ENCODE data around the gene USP24.

Gene USP24

GRCh38 chr1:55215194-55216021, at the start of gene USP24:
TSS of gene USP24 (minus strand) at chr1:55215364. CDS start at chr1:55215113, 251 bp downstream.
- DNase-seq (ENCODE audit: low read depth): peak; percentile 68

GRCh38 chr1:55262822-55263221, 47.7 kb upstream of the USP24 start:
- no peak for DNase-seq (ENCODE audit: low read depth)

GRCh38 chr1:55259911-55260609, 44.9 kb upstream of the USP24 start:
- no peak for DNase-seq (ENCODE audit: low read depth)

- peak; percentile 40 for DNase-seq (ENCODE audit: low read depth)
Measured at GRCh38 chr1:55257958-55258357, 42.8 kb upstream of the USP24 start.

- DNase-seq (ENCODE audit: low read depth): no peak
Measured at GRCh38 chr1:55255901-55256300, 40.7 kb upstream of the USP24 start.

GRCh38 chr1:55252942-55253589, 37.9 kb upstream of the USP24 start:
- no peak for DNase-seq (ENCODE audit: low read depth)

- DNase-seq (ENCODE audit: low read depth): no peak
Measured at GRCh38 chr1:55250399-55251075, 35.4 kb upstream of the USP24 start.

GRCh38 chr1:55249646-55250398, 34.7 kb upstream of the USP24 start:
- DNase-seq (ENCODE audit: low read depth): no peak

- no peak for DNase-seq (ENCODE audit: low read depth)
Measured at GRCh38 chr1:55246896-55247295, 31.7 kb upstream of the USP24 start.

GRCh38 chr1:55246331-55246730, 31.2 kb upstream of the USP24 start:
- no peak for DNase-seq (ENCODE audit: low read depth)

- DNase-seq (ENCODE audit: low read depth): no peak
Measured at GRCh38 chr1:55245781-55246180, 30.6 kb upstream of the USP24 start.

- DNase-seq (ENCODE audit: low read depth): no peak
Measured at GRCh38 chr1:55244476-55245099, 29.4 kb upstream of the USP24 start.

- no peak for DNase-seq (ENCODE audit: low read depth)
Measured at GRCh38 chr1:55243655-55244054, 28.5 kb upstream of the USP24 start.

- no peak for DNase-seq (ENCODE audit: low read depth)
Measured at GRCh38 chr1:55239548-55239947, 24.4 kb upstream of the USP24 start.

- DNase-seq (ENCODE audit: low read depth): no peak
Measured at GRCh38 chr1:55235722-55236121, 20.6 kb upstream of the USP24 start.

GRCh38 chr1:55234016-55234415, 18.9 kb upstream of the USP24 start:
- no peak for DNase-seq (ENCODE audit: low read depth)

- DNase-seq (ENCODE audit: low read depth): no peak
Measured at GRCh38 chr1:55233145-55233777, 18.1 kb upstream of the USP24 start.

GRCh38 chr1:55232448-55233144, 17.4 kb upstream of the USP24 start:
- DNase-seq (ENCODE audit: low read depth): no peak

- no peak for DNase-seq (ENCODE audit: low read depth)
Measured at GRCh38 chr1:55231745-55232144, 16.6 kb upstream of the USP24 start.

- no peak for DNase-seq (ENCODE audit: low read depth)
Measured at GRCh38 chr1:55230659-55231058, 15.5 kb upstream of the USP24 start.

Measured in stimulated activated CD8-positive, alpha-beta memory T cell treated with anti-CD3 and anti-CD28 coated beads, Interleukin-12 subunit alpha, Interleukin-12 subunit beta, amount 100 ng/mL, for 1 hour (primary cell).